Adrenal gland (tissue), 12 donors: ENCODE measurements around the gene SLC35E2B. TPM values are rescaled to one million over a fixed set of nuclear protein-coding genes. Genes with fewer than 3 reads are reported as not detected.

Experiments
- DNase-seq, 7 donors: peaks; one replicate each; pipeline ENCODE4 v3.0.0-alpha.2; 2019 to 2020
- H3K27ac ChIP-seq, 5 donors: fragments of 200-600 bp; sonication (generic) in 4 of 5; 1 replicate in 3 of 5; 2 replicates in 2 of 5; pipeline versions ENCODE4 v1.5.1 to v1.8.0; 2016 to 2020; ENCODE audit warnings: mild to moderate bottlenecking in 1 of 5
- H3K27me3 ChIP-seq: fragments of 200-600 bp; 2 replicates; pipeline ENCODE4 v1.8.0; 2021
- H3K36me3 ChIP-seq, 2 donors: fragments of 200-600 bp; replicated peaks in 1 of 2; 1 replicate in 1 of 2; 2 replicates in 1 of 2; pipeline versions ENCODE4 v1.5.1 to v1.8.0; 2018 to 2022
- H3K4me1 ChIP-seq, 2 donors: fragments of 200-600 bp; replicated peaks in 1 of 2; 1 replicate in 1 of 2; 2 replicates in 1 of 2; pipeline versions ENCODE4 v1.5.1 to v1.8.0; 2018 to 2021
- H3K4me3 ChIP-seq, 4 donors: fragments of 200-600 bp; sonication (generic) in 3 of 4; one replicate each; pipeline ENCODE4 v1.5.1; 2016 to 2018
- H3K9me3 ChIP-seq, 3 donors: fragments of 200-600 bp; sonication (generic) in 1 of 3; replicated peaks in 1 of 3; 1 replicate in 2 of 3; 2 replicates in 1 of 3; pipeline versions ENCODE4 v1.5.1 to v1.8.0; 2016 to 2021
- POLR2A ChIP-seq, 2 donors: fragments of 450-650 bp; IDR thresholded peaks; one replicate each; pipeline ENCODE4 v1.6.1; 2017; ENCODE audit warnings: antibody characterized with exemption in 2 of 2, mild to moderate bottlenecking in 2 of 2, moderate library complexity in 1 of 2
- whole genome bisulfite sequencing, 4 donors: extraction: QIAGEN DNeasy Blood & Tissue Kit in 2 of 4; methylation state at CpG; one replicate each; pipeline versions ENCODE4 v1.1.5 to v1.1.7; 2013 to 2017; 5-methylcytosine and 5-hydroxymethylcytosine counted together
- intact Hi-C, 2 donors: fragments of 100-400 bp; cut with DNase I; formaldehyde crosslinking; loops; one replicate each; pipeline versions ENCODE4 v1.14.1 to v1.15.0; 2022 to 2023
- polyA plus RNA-seq, 3 donors: library from polyadenylated mRNA; stranded (reverse); fragments of 200-250 nt in 2 of 3; fragments of 350-450 nt in 1 of 3; fragmentation: Illumina TruSeq in 1 of 3; extraction: RNeasy Lipid Tissue Mini Kit (QIAGEN cat#74804) in 1 of 3; gene quantifications; one replicate each; pipeline ENCODE4 v1.2.3, GENCODE V29; 2013 to 2014
- total RNA-seq, 9 donors: library from RNA; depleted of rRNA in 4 of 9; stranded (reverse); fragments of >200 nt in 4 of 9; fragments of 120-200 nt in 1 of 9; fragmentation: NEBNext Ultra II Directional in 1 of 9; extraction: Animal tissue kit (Norgen Biotek cat#: 25700) in 1 of 9; gene quantifications; one replicate each; pipeline versions ENCODE4 v1.1.0 to v1.2.4, GENCODE V29; 2013 to 2023
- TF ChIP-seq, protein P1 (sequence below), 6 experiments: fragments of 450-650 bp in 4 of 6; fragments of 200-600 bp in 2 of 6; sonication (generic) in 1 of 6; IDR thresholded peaks; 1 replicate in 5 of 6; 2 replicates in 1 of 6; pipeline versions ENCODE4 v1.5.1 to v1.8.0; 2016 to 2021; ENCODE audit warnings: antibody characterized with exemption in 6 of 6, mild to moderate bottlenecking in 2 of 6, moderate library complexity in 1 of 6
- donor health status: healthy with polysubstance abuse.
- donor health status: Bipolar disorder and iron deficiency.
- donor health status: DM: yes; HTN: yes; CAD: no.
- donor health status: DM: no; HTN: no; CAD: no.
- donor health status: DM: no; HTN: no; CAD: no.
- donor health status: DM: yes; HTN: yes; CAD: no.

The SLC35E2B gene
- total and polyA plus RNA-seq, 12 donors = 11.2 to 89.5 (median 48.3) TPM

DNA sequence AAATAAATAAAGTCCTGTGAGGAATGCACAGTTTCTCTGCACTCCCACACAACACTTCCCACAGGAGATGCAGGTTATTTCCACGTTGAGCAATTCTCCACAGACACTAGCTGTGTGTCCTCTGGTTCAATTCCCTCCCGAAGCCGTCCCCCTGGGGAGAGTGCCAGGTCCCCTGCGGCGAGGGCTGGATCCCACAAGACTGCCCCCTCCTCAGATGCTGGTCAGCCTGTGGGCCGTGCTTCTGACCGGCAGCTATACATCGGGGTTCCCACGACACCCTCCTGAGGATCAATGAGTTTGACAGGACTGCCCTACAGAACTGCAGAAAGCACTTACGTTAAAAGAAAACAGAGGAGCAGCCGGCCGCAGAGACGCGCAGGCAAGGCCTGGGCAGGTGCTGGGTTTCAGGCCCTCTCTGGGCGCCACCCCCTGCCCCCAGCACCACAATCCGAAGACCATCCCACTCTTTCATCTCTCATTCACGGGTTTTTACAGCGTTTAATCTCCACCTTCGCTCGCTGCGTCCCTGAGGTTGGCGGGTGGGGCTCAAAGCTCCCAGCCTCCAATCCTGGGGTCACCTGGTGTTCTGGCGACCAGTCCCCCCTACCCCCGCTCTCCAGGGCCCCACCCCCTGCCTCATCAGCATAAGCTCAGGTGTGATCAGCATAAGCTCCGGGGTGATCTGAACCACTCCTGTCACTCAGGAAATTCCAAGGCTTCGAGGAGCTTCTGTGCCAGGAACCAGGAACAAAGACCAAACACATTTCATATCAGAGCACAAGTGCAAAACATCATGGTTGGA, 9.3 kb downstream of the SLC35E2B start:
- H3K27ac ChIP-seq = no peak overlapping the region
- H3K9me3 ChIP-seq = no peaks in the 10 kb centered on the region
- no peak overlapping the region for H3K4me3 ChIP-seq
- H3K4me1 ChIP-seq = peaks cover 12 to 19% of the 10 kb centered on the region in 2 donors
- intact Hi-C loops = no loop called here
- H3K36me3 ChIP-seq = no peaks in the 10 kb centered on the region
- H3K27me3 ChIP-seq = no peaks in the 10 kb centered on the region
- WGBS, 4 donors = 79 to 83% (median 79%) methylated on average over 21 to 26 of the region's 26 CpGs
- DNase-seq = peak in 1 of 7 donors; percentile 15
- TF ChIP-seq POLR2A (IDR thresholded peaks at IDR 0.05) = no peak
- TF ChIP-seq, protein P1, sequence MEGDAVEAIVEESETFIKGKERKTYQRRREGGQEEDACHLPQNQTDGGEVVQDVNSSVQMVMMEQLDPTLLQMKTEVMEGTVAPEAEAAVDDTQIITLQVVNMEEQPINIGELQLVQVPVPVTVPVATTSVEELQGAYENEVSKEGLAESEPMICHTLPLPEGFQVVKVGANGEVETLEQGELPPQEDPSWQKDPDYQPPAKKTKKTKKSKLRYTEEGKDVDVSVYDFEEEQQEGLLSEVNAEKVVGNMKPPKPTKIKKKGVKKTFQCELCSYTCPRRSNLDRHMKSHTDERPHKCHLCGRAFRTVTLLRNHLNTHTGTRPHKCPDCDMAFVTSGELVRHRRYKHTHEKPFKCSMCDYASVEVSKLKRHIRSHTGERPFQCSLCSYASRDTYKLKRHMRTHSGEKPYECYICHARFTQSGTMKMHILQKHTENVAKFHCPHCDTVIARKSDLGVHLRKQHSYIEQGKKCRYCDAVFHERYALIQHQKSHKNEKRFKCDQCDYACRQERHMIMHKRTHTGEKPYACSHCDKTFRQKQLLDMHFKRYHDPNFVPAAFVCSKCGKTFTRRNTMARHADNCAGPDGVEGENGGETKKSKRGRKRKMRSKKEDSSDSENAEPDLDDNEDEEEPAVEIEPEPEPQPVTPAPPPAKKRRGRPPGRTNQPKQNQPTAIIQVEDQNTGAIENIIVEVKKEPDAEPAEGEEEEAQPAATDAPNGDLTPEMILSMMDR (IDR thresholded peaks at IDR 0.05) = no peak

DNA sequence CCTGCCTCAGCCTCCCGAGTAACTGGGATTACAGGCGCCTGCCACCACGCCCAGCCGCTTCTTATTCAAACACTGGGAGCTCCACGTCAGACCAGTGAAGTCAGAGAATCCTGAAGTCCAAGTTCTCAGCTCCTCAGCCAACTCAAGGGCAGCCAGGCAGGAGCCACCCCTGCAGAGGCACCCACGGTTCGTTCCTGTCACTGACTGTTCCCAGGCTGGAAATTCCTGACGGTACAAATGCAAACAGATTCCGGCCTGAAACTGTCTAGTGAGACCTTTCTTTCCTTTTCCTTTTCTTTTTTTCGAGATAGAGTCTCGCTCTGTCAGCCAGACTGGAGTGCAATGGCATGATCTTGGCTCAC, 11.7 kb downstream of the SLC35E2B start:
- WGBS, 4 donors = 68 to 78% (median 71%) methylated on average over 11 of the region's 11 CpGs
- no peak for TF ChIP-seq POLR2A (IDR thresholded peaks at IDR 0.05)
- TF ChIP-seq, protein P1 (IDR thresholded peaks at IDR 0.05) = no peak
- intact Hi-C loops = no loop called here
- no peak overlapping the region for H3K4me3 ChIP-seq
- H3K27me3 ChIP-seq = no peaks in the 10 kb centered on the region
- H3K27ac ChIP-seq = no peak overlapping the region
- H3K9me3 ChIP-seq = no peaks in the 10 kb centered on the region
- no peaks in the 10 kb centered on the region for H3K36me3 ChIP-seq
- H3K4me1 ChIP-seq = peaks cover 3 to 9% of the 10 kb centered on the region in 2 donors
- DNase-seq = peak in 1 of 7 donors; percentile 48

DNA sequence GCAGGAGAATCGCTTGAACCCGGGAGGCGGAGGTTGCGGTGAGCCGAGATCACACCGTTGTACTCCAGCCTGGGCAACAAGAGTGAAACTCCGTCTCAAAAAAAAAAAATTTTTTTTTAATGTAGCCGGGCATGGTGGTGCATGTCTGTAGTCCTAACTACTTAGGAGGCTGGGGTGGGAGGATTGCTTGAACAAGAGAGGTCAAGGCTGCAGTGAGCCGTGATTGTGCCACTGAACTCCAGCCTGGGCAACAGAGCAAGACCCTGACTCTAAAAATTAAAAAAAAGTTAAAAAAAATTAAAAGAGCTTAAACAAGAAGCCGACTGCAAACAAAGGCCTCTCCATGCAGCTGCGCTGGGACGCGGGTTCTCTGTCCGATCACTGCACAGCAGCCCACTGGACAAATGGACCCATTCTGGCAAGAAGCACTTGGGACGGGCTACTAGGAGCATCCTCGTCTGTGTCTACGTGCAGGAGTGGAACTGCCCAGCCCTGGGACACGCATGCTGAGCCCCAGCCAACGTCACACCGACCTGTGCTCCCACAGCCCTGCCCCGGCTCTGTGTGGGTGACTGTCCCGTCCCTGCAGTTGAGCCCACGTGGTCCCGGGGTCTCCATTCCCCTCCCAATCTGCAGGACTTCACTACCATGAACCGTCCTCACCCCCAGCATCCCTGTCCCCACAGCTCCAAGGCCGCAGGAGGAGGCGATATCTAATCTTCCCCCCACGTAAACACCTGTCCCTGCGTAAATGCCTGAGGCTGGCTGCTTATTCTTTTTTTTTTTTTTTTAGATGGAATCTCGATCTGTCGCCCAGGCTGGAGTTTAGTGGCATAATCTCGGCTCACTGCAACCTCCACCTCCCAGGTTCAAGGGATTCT, 12.3 kb downstream of the SLC35E2B start:
- DNase-seq = no peak
- WGBS, 4 donors = 84 to 88% (median 86%) methylated on average over 26 to 32 of the region's 32 CpGs
- Histone ChIP-seq H3K27me3 (no peaks in the 10 kb centered on the region), H3K27ac (no peak overlapping the region), H3K4me1 (peaks cover 0 to 5% of the 10 kb centered on the region in 2 donors), H3K4me3 (no peak overlapping the region), H3K36me3 (no peaks in the 10 kb centered on the region), H3K9me3 (no peaks in the 10 kb centered on the region)
- intact Hi-C loops = no loop called here
- TF ChIP-seq, protein P1 (IDR thresholded peaks at IDR 0.05) = no peak
- no peak for TF ChIP-seq POLR2A (IDR thresholded peaks at IDR 0.05)
